Measurements from ENCODE around the gene GPRC5D.

The GPRC5D gene

GRCh38 chr12:12933742-12934141, 18.2 kb downstream of the GPRC5D start:
- DNase-seq, result no peak

- no peak for DNase-seq
Observed at GRCh38 chr12:12930633-12931219, 21.2 kb downstream of the GPRC5D start.

- no peak for DNase-seq
Observed at GRCh38 chr12:12929696-12930095, 22.3 kb downstream of the GPRC5D start.

GRCh38 chr12:12927211-12928079, 24.5 kb downstream of the GPRC5D start:
- DNase-seq, result no peak

- no peak for DNase-seq
Observed at GRCh38 chr12:12926571-12927071, 25.3 kb downstream of the GPRC5D start.

- no peak for DNase-seq
Observed at GRCh38 chr12:12925388-12925787, 26.6 kb downstream of the GPRC5D start.

GRCh38 chr12:12924169-12924568, 27.8 kb downstream of the GPRC5D start:
- no peak for DNase-seq

GRCh38 chr12:12922978-12923377, 29.0 kb downstream of the GPRC5D start:
- no peak for DNase-seq

- no peak for DNase-seq
Observed at GRCh38 chr12:12922191-12922616, 29.8 kb downstream of the GPRC5D start.

GRCh38 chr12:12919666-12920435, 32.1 kb downstream of the GPRC5D start:
- no peak for DNase-seq

- no peak for DNase-seq
Observed at GRCh38 chr12:12918781-12919389, 33.1 kb downstream of the GPRC5D start.

- DNase-seq, result no peak
Observed at GRCh38 chr12:12917517-12917916, 34.5 kb downstream of the GPRC5D start.

GRCh38 chr12:12916135-12916944, 35.6 kb downstream of the GPRC5D start:
- peak; percentile 90 for DNase-seq

- DNase-seq, result no peak
Observed at GRCh38 chr12:12915656-12916055, 36.3 kb downstream of the GPRC5D start.

GRCh38 chr12:12912711-12913110, 39.3 kb downstream of the GPRC5D start:
- DNase-seq, result no peak

GRCh38 chr12:12909995-12910420, 42.0 kb downstream of the GPRC5D start:
- DNase-seq, result no peak

GRCh38 chr12:12909228-12909994, 42.6 kb downstream of the GPRC5D start:
- no peak for DNase-seq

GRCh38 chr12:12908711-12909110, 43.3 kb downstream of the GPRC5D start:
- DNase-seq, result no peak

- DNase-seq, result no peak
Observed at GRCh38 chr12:12908252-12908651, 43.7 kb downstream of the GPRC5D start.

- no peak for DNase-seq
Observed at GRCh38 chr12:12907552-12907951, 44.4 kb downstream of the GPRC5D start.
